GM19035 (cell line): ENCODE data around the gene CEP57L1.
A peak's percentile ranks its signal among the peaks of the same experiment; 100 is the strongest.
"Not testable (repeated sequence)": the region's sequence is repeated elsewhere in the genome, so short reads cannot be mapped to it uniquely, and the experiment has no call there.

ENCODE experiments used
- ATAC-seq: cut with Tn5 transposase; IDR thresholded peaks from one replicate; pipeline ENCODE4 v1.9.1; 2021; ENCODE audit not compliant: unreplicated experiment

Gene CEP57L1

DNA sequence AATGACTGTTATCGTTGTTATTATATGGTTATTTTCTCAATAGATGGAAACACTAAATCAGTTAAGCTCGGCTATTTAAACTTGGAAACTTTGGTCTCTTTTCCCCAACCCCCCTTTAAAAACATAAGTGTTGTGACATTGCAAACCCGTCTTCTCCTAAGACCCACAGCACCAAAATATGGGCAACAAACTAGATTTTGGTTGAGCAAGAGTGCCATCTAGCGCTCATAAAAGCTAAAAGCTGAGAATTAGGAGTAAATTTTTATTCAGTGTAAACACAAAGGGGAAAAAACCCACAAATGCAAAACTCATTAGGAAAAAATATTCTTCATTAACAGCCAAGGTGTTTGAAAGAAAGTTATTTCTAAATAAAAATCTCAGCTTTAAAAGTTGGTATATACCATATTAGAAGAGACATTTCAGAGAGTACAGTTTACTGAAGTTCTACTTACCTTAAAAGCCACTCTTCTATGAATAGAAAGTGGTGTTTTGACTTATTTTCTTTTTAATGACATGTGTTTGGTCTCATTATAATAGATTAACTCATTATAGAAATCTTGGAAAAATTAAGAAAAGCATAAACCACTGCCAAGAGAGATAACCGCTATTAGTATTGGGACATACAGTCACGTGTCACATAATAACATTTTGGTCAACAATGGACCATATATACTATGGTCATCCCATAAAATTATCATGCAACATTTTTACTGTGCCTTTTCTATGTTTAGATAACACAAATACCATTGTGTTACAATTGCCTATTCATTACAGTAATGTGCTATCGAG lies 21.8 kb upstream of the CEP57L1 start:
- ATAC-seq, result peak; percentile 60

- no peak for ATAC-seq
Measured at GRCh38 chr6:109074133-109074415, 21.2 kb upstream of the CEP57L1 start.

GRCh38 chr6:109075934-109076333 lies 19.4 kb upstream of the CEP57L1 start:
- no peak for ATAC-seq

DNA sequence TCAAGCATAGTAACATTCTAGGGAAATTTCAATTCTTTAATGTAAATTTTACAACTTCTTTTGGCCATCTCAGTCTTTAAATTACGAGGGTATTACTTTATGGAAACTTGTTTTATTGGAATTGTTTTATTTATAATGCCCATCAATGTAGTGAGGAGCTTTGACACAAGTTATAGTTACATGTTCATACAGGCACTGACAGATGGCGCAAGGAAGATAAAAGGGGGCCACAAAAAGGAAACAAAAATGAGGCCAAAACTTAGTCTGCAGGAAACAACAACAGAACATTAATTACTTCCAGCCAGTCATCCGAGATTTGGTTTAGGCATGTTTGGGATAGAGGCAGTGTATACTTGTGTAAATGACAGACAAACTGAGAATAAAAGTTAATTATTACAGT lies 18.9 kb upstream of the CEP57L1 start:
- ATAC-seq, result no peak

- no peak for ATAC-seq
Measured at GRCh38 chr6:109079981-109080380, 15.3 kb upstream of the CEP57L1 start.

- no peak for ATAC-seq
Measured at GRCh38 chr6:109081026-109081425, 14.3 kb upstream of the CEP57L1 start.

GRCh38 chr6:109081516-109082187 lies 13.7 kb upstream of the CEP57L1 start:
- no peak for ATAC-seq

DNA sequence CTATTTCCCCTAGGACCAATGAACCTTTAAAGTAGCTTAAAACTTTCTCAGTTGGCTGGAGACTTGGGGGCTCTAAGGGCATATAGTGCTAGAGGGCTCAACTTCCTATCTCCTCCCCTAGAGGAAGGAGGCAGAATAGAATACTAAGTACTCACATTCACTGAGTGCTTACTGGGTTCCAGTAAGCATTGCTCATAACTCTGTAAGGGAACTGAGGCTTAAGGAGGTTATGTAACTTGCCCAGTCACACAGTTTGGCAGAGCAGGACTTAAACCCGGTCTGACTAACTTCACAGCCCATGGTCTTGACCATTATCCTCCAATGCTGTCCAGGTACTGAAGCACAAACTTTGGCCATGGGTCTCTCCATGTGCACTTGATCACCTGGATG lies 13.1 kb upstream of the CEP57L1 start:
- ATAC-seq, result no peak

DNA sequence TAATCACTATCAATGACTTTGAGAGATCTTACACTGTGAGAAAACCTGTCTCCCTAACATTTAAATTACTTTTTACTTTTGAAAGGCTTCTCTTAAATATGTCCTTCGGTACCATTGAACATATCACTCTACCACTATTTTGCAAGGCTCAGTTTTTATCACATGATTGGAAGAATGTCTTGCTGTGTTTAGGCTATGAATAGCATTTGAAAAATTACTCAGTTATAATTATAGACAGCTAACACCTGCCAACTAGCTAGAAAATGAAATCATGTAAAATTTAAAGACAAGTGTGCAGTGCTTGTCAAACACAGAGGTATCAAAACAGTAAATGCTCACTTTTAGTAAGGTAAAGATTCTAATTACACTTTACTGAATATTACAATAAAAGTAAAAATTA lies 11.7 kb upstream of the CEP57L1 start:
- no peak for ATAC-seq

DNA sequence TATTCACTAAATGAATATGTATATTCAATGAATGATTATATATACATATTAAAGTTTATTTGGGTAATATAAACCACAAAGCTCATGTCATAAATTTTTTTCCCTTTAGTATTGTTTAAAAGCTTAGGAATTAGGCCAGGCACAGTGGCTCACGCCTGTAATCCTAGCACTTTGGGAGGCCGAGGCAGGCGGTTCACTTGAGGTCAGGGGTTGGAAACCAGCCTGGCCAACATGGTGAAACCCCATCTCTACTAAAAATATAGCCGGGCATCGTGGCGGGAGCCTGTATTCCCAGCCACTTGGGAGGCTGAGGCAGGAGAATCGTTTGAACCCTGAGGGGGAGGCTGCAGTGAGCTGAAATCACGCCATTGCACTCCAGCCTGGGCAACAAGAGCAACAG lies 11.2 kb upstream of the CEP57L1 start:
- not testable (repeated sequence) for ATAC-seq

DNA sequence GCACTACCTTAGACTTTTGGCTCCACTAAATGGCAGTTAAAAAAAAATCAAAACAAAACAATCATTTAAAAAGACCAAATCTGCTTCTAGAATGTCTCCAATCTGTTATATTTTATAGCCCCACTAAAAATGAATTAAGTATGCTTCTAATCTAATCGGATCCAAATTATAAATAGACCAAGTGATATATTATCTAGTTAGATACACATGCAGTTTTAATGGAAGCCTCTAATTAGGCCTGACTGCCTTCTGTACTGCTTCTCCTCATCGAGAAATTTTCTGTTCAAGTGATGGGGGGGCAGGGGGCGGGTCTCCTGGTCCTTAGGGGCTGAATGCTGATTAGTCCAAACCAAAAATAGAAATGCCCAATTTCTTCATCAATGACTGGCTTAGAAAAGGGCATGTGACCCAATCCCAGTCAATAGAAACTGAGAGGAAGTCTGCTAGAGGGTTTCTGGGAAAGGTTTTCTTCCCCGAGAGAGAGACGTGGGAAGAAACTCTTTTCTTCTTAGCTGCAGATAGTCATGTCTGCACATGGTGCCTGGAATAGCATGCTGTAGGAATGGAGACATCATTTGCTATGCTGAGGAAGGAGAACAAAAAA lies 7.5 kb upstream of the CEP57L1 start:
- no peak for ATAC-seq

DNA sequence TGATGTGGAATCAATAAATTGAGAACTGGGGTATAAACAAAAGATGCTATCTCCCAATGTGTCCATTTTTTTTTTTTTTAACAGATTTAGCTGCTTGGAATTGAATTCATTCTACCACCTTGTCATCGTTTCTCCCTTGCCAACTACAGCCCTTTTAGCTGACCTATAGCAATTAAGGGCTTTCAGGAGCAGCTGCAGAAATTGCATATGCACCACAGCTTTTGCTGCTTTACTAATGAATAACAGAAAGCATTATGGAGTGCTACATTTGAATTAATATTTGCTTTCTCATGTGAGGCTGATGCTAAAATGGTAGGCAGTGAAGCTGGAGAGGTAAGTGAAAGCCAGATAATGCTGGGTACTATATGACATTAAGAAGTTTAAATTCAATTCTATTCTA lies 6.3 kb upstream of the CEP57L1 start:
- no peak for ATAC-seq

DNA sequence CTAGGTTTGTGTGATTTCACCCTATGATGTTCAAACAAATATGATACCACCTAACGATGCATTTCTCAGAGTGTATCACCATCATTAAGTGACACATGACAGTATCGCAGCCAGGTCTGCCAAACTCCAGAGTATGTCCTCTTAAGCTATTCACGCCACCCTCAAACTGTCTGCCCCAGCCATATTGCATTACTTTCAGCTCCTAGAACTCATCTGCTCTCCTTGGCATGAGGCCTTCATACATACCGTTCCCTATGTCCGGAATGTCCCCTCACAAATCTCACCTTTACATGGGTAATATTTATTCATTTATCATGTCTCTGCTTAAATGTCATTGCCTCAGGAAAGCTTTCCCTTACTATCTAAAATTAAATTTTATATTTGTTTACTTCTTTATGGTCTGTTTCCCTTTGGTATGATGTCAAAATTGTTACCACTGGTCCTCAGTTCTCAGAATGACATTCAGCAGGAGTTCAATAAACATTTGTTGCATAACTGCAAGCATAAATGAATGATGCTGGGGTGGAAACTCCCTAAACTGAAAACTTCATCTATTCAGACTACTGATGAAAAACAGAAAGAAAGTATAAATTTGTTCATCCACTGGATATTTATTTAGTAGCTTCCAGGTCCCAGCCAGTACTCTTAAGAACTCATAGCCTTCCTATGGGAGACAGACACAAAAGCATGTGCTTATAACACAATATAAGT lies 3.8 kb upstream of the CEP57L1 start:
- ATAC-seq, result no peak

GRCh38 chr6:109092074-109092473 lies 3.2 kb upstream of the CEP57L1 start:
- ATAC-seq, result no peak

- ATAC-seq, result no peak
Measured at GRCh38 chr6:109093732-109094415, 1.4 kb upstream of the CEP57L1 start.

DNA sequence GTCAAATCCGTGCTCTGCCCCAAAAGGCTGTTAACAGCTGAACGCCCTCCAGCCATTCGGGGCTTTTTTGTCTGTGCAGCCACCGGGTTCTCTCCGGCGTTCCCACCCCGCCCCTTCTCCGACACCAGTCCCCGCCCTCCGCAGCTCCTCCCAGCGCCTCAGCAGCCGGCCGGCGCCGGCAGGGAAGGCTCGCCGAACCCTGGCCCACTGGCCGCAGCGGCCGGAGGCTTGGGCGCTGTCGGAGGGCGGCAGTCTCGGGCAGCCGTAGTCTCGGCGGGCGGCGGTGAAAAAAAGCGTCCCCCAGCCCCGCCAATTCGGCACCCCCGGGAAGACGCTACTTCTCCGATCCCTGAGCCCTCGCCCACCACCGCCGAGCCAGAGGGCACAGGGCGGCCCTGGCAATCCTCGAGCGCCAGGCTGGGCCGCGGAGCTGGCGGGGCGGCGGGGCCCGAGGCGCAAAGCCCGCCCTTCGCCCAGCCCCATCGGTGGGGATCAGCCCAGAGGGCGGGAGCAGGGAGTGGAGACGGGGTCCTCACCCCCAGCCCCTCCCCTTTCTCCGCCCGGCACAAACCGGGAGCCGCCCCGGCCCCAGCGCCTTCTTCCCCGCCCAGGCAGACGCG lies 781 bp upstream of the CEP57L1 start, which contains the start of gene SESN1:
Gene SESN1, minus strand, starts transcription at position 431 of the 620 bp plus-strand sequence. CDS start 773 bp downstream, outside the sequence.
- peak; percentile 66 for ATAC-seq

GRCh38 chr6:109095835-109096084 lies 453 bp downstream of the CEP57L1 start:
- ATAC-seq, result no peak

DNA sequence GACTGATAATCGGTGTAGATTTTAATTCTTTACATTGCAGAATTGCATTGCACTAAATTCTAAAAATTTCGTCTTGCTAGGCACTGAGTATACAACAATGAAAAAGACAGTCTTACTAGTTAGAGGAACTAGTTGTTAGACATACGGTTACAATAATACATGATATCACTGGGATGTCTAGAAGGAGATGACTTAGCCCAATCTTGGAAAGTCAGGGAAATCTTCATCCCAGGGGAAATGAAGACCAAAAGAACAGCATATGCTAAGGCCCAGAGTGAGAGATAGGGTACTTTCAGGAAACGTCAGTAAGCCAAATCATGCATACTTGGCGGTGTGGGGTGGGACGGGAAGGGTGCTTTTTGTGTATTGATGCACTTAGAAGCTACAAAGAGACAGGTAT lies 901 bp downstream of the CEP57L1 start:
- ATAC-seq, result no peak

DNA sequence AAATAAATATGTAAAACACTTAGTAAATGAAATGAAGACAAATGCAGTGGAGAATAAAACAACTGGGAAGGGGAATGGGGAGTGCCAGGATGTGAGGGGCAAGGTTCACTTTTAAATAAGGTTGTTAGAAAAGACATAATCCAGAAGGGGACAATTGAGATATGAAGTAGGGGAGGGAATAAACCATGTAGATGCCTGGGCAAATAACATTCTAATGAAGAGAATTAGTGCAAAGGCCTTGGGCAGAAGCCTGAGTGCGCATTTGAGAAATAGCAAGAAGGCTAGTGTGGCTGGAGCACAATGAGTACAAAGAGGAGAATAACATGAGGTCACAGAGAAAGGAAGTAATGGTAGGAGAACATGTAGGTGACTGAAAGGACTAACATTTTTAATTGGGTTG lies 2.4 kb downstream of the CEP57L1 start:
- ATAC-seq, result no peak

- no peak for ATAC-seq
Measured at GRCh38 chr6:109102762-109103161, 7.5 kb downstream of the CEP57L1 start.

GRCh38 chr6:109103942-109104341 lies 8.6 kb downstream of the CEP57L1 start:
- no peak for ATAC-seq
